K562 (cell line): ENCODE data around the gene ALS2CL. TPM values are rescaled to one million over a fixed set of nuclear protein-coding genes. Genes with fewer than 3 reads are reported as not detected.

Source experiments
- ATAC-seq: fragments of 200-7000 bp; cut with Tn5 transposase; 3 replicates; pipeline ENCODE4 v1.9.1; 2020; ENCODE audit warnings: moderate library complexity
- BruUV-seq: library from RNA; stranded (reverse); fragments of 400-500 nt; replicated peaks from 2 replicates; lab custom pipeline; 2021; lab: Mats Ljungman, UMichigan
- CTCF ChIA-PET: fragments of 300-600 bp; formaldehyde crosslinking; extraction: SDS; loops from one replicate; lab custom pipeline; 2021; ENCODE audit warnings: low intra/inter-chr PET ratio; lab: Yijun Ruan, JAX
- POLR2A ChIA-PET: fragments of 300-600, 350-650 bp; sonication (Branson Sonifier 250); formaldehyde crosslinking; extraction: SDS; loops from one replicate; lab custom pipeline; 2021; ENCODE audit warnings: antibody characterized with exemption, inconsistent platforms; lab: Yijun Ruan, JAX
- DNase-seq, 4 experiments: peaks; one replicate each; pipeline versions ENCODE4 v3.0.0 to v3.0.0-alpha.2; 2011 to 2018; ENCODE audit warnings: low spot score in 3 of 4, mixed read lengths in 3 of 4; ENCODE audit errors: extremely low read depth in 1 of 4
- FAIRE-seq: peaks from 2 replicates; lab custom pipeline; 2011; peaks lifted over from hg19 to GRCh38; lab: Jason Lieb, UNC
- H2AFZ ChIP-seq: 2 replicates; pipeline ENCODE4 v1.6.0; 2011; ENCODE audit warnings: low read depth, low read length, control low read depth, inconsistent platforms
- H3K27ac ChIP-seq: fragments of 200-600 bp; 3 replicates; pipeline ENCODE4 v1.8.0; 2011; ENCODE audit warnings: low read depth, mild to moderate bottlenecking, control low read depth, inconsistent platforms, low read length, moderate library complexity, mixed read lengths; ENCODE audit errors: extremely low read depth
- H3K27me3 ChIP-seq, 2 experiments: fragments of 300-600 bp in 1 of 2; 2 replicates in 1 of 2; 3 replicates in 1 of 2; pipeline versions ENCODE4 v1.6.0 to v1.8.0; 2011; ENCODE audit warnings: inconsistent platforms in 2 of 2, low read length in 2 of 2, mild to moderate bottlenecking in 1 of 2, mixed read lengths in 1 of 2, moderate library complexity in 1 of 2; ENCODE audit not compliant: control insufficient read depth in 2 of 2, insufficient read depth in 2 of 2
- H3K36me3 ChIP-seq: fragments of 300-600 bp; 3 replicates; pipeline ENCODE4 v1.8.0; 2011; ENCODE audit warnings: mild to moderate bottlenecking, low read length, inconsistent platforms; ENCODE audit not compliant: control insufficient read depth, insufficient read depth
- H3K4me1 ChIP-seq, 2 experiments: fragments of 200-600 bp in 1 of 2; replicated peaks in 1 of 2; 2 replicates in 1 of 2; 3 replicates in 1 of 2; pipeline versions ENCODE4 v1.5.1 to v1.8.0; 2011; ENCODE audit warnings: inconsistent platforms in 2 of 2, low read length in 2 of 2, mild to moderate bottlenecking in 1 of 2, mixed read lengths in 1 of 2, moderate library complexity in 1 of 2; ENCODE audit not compliant: control insufficient read depth in 2 of 2, insufficient read depth in 2 of 2
- H3K4me2 ChIP-seq: 2 replicates; pipeline ENCODE4 v1.6.1; 2011; ENCODE audit warnings: low read length, control low read depth, inconsistent platforms, mixed read lengths; ENCODE audit not compliant: insufficient read depth
- H3K4me3 ChIP-seq: fragments of 200-600 bp; sonication (generic), shearing (Covaris generic); 2 replicates; pipeline ENCODE4 v1.5.1; 2016; ENCODE audit warnings: control low read depth, inconsistent platforms
- H3K79me2 ChIP-seq: fragments of 200-600 bp; 3 replicates; pipeline ENCODE4 v1.8.0; 2011; ENCODE audit warnings: low read length, inconsistent platforms; ENCODE audit not compliant: control insufficient read depth, insufficient read depth
- H3K9ac ChIP-seq, 2 experiments: 2 replicates each; pipeline versions ENCODE4 v1.6.0 to v1.6.1; 2011; ENCODE audit warnings: low read depth in 2 of 2, low read length in 2 of 2, control low read depth in 1 of 2, inconsistent platforms in 1 of 2, mild to moderate bottlenecking in 1 of 2, mixed read lengths in 1 of 2; ENCODE audit not compliant: insufficient read depth in 1 of 2
- H3K9me1 ChIP-seq: one replicate; pipeline ENCODE4 v1.6.0; 2011; ENCODE audit warnings: inconsistent platforms, mild to moderate bottlenecking, low read length, moderate library complexity; ENCODE audit not compliant: control insufficient read depth, insufficient read depth
- H3K9me3 ChIP-seq: replicated peaks from 2 replicates; pipeline ENCODE4 v1.5.1; 2011; ENCODE audit warnings: low read depth, low read length, inconsistent platforms; ENCODE audit not compliant: control insufficient read depth, insufficient read depth
- H4K20me1 ChIP-seq: replicated peaks from 2 replicates; pipeline ENCODE4 v1.6.1; 2011; ENCODE audit warnings: low read length, inconsistent platforms, mixed read lengths; ENCODE audit not compliant: control insufficient read depth, insufficient read depth
- BACH1 ChIP-seq: fragments of 200-800 bp; sonication (Bioruptor generic); IDR thresholded peaks from 2 replicates; pipeline ENCODE4 v1.6.1; 2016; ENCODE audit warnings: missing genetic modification characterization, missing compliant biosample characterization
- BRD4 ChIP-seq: fragments of 200-600 bp; sonication (generic); IDR thresholded peaks from 2 replicates; pipeline ENCODE4 v1.6.1; 2017; ENCODE audit warnings: inconsistent platforms
- CBFB ChIP-seq: sonication (generic); formaldehyde crosslinking; IDR thresholded peaks from 2 replicates; pipeline ENCODE4 v1.4.0; 2020; ENCODE audit warnings: mild to moderate bottlenecking, missing genetic modification reagents
- HDAC1 ChIP-seq, 2 experiments: fragments of 450-650 bp; IDR thresholded peaks; 2 replicates each; pipeline ENCODE4 v1.6.1; 2016 to 2017; ENCODE audit warnings: inconsistent platforms in 1 of 2, mild to moderate bottlenecking in 1 of 2, moderate library complexity in 1 of 2
- MCM3 ChIP-seq: fragments of 450-650 bp; IDR thresholded peaks from 2 replicates; pipeline ENCODE4 v1.6.1; 2016
- NCOR1 ChIP-seq: fragments of 450-650 bp; IDR thresholded peaks from 2 replicates; pipeline ENCODE4 v1.6.1; 2016; ENCODE audit warnings: mild to moderate bottlenecking, moderate library complexity
- NR0B1 ChIP-seq: fragments of 450-650 bp; IDR thresholded peaks from one replicate; pipeline ENCODE4 v1.6.1; 2018; ENCODE audit warnings: mild to moderate bottlenecking, moderate library complexity; ENCODE audit not compliant: partially characterized antibody
- POLR2G ChIP-seq: fragments of 200-400 bp; formaldehyde crosslinking; IDR thresholded peaks from 2 replicates; pipeline ENCODE4 v1.6.1; 2017; ENCODE audit warnings: low read depth, mild to moderate bottlenecking, antibody characterized with exemption, low read length, moderate library complexity
- PURB ChIP-seq: sonication (generic); formaldehyde crosslinking; IDR thresholded peaks from 2 replicates; pipeline ENCODE4 v1.9.0; 2021; ENCODE audit warnings: low read depth, mild to moderate bottlenecking, missing genetic modification reagents
- XRCC4 ChIP-seq: IDR thresholded peaks from one replicate; pipeline ENCODE4 v1.6.1; 2011; ENCODE audit not compliant: insufficient read depth, insufficient read length; ENCODE audit errors: extremely low read depth
- YY1 ChIP-seq, 3 experiments: IDR thresholded peaks; 2 replicates each; pipeline ENCODE4 v1.6.1; 2011; ENCODE audit warnings: low read length in 2 of 3, mild to moderate bottlenecking in 2 of 3, moderate library complexity in 2 of 3, borderline replicate concordance in 1 of 3, control low read depth in 1 of 3, low read depth in 1 of 3; ENCODE audit not compliant: insufficient read depth in 3 of 3, insufficient replicate concordance in 2 of 3, control insufficient read depth in 1 of 3, insufficient read length in 1 of 3; ENCODE audit errors: extremely low read depth in 1 of 3
- ZBTB33 ChIP-seq: sonication (generic); formaldehyde crosslinking; IDR thresholded peaks from 2 replicates; pipeline ENCODE4 v1.8.1; 2023; ENCODE audit warnings: mild to moderate bottlenecking, missing genetic modification reagents
- ZNF384 ChIP-seq: IDR thresholded peaks from 2 replicates; pipeline ENCODE4 v1.6.1; 2012; ENCODE audit warnings: low read depth, low read length, improper control_type of control experiment
- ZNF764 ChIP-seq: fragments of 250-450 bp; sonication (Bioruptor Pico); IDR thresholded peaks from 2 replicates; pipeline ENCODE4 v1.4.0; 2020; ENCODE audit warnings: low read depth, mild to moderate bottlenecking, moderate library complexity
- ZNF77 ChIP-seq: fragments of 250-450 bp; sonication (Bioruptor Pico); IDR thresholded peaks from 2 replicates; pipeline ENCODE4 v1.5.0; 2020
- WGBS: fragments of 100-300 bp; shearing (Covaris generic); methylation state at CpG from one replicate; pipeline ENCODE4 v1.1.6; 2016; ENCODE audit warnings: low coverage, mixed read lengths; ENCODE audit not compliant: insufficient coverage; ENCODE audit errors: missing lambda C conversion rate; 5-methylcytosine and 5-hydroxymethylcytosine counted together
- in situ Hi-C: fragments of 300-500 bp; cut with MboI; formaldehyde crosslinking; loops from 4 replicates; pipeline ENCODE4 v1.15.0; 2018; ENCODE audit warnings: inconsistent platforms, mixed read lengths
- intact Hi-C: fragments of 100-400 bp; cut with micrococcal nuclease; formaldehyde crosslinking; loops from 2 replicates; pipeline ENCODE4 v1.14.2; 2022
- polyA plus RNA-seq, 8 experiments: library from polyadenylated mRNA; depleted of rRNA in 4 of 8; stranded (reverse) in 5 of 8; unstranded in 3 of 8; fragments of >200 nt; fragmentation: Nextera tagmentation in 2 of 8; fragmentation: Illumina TruSeq in 1 of 8; extraction: Ambion mirVana in 2 of 8; extraction: Trizol in 1 of 8; gene quantifications; 2 replicates each; pipeline versions ENCODE4 v1.2.1 to v1.2.3, GENCODE V29; 2011 to 2014; ENCODE audit warnings: inconsistent platforms in 1 of 8, missing spikeins in 1 of 8
- total RNA-seq, 7 experiments: library from RNA; depleted of rRNA in 6 of 7; stranded (reverse); fragments of >200 nt in 6 of 7; fragmentation: Illumina TruSeq in 2 of 7; extraction: Trizol in 2 of 7; gene quantifications; 2 replicates each; pipeline versions ENCODE4 v1.2.1 to v1.2.3, GENCODE V29; 2011 to 2021; ENCODE audit warnings: low replicate concordance in 1 of 7
- TF ChIP-seq, protein P1 (sequence below): fragments of 450-650 bp; formaldehyde crosslinking; conservative IDR thresholded peaks from 2 replicates; pipeline ENCODE4 v1.4.0; 2022; ENCODE audit warnings: mild to moderate bottlenecking, missing genetic modification characterization

The ALS2CL gene
- total and polyA plus RNA-seq, 9 of the 15 experiments (the other 6 are each of a cell fraction or from before 2014, with no cell fraction given): 0.03 to 0.13 (median 0.05) TPM; not detected in 3

DNA sequence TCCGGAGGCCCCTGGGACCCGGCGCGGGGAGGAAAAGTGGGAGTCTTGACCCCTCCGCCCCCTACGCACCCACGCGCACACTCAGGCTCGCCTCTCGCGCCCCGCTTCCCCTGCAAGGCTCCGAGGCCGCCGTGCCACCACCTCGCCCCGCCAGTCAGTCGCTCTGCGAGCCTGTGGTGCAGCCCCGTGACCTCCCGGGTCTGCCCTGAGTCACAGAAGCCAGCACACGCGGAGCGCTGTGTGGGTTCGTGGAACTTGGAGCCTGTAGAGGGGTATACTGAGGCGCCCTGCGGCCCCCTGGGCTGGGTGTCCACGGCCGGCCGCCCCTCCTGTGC lies 380 bp upstream of the ALS2CL start (continued):
- TF ChIP-seq ZBTB33 (0 out of 2 replicates have a peak, but pooled peaks have one; percentile 28), BRD4 (no peak), CBFB (CRISPR knock-in tag) (0 out of 2 replicates have a peak, but pooled peaks have one; percentile 31), POLR2G (peak; percentile 77)

DNA sequence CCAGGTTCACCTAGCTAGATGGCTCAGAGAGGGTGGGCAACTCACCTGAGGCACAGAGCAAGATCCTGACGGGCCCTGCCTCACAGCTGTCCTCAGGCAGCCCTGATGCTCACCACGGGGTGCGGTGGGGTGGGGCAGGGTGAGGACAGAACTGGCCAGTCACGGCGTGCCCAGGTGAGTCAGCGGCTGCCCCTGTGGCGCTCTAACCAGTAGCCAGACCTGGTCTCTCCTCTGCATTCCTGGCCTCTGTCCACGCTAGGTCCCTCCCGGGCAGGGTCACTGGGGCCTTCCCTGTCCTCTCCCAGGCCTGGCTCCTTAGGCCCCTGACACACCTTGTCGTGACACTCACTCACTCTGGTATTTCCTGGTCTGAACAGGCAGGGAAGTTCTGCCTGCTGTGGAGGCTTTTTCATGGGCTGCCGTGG lies 901 bp downstream of the ALS2CL start:
- in situ Hi-C loops (no loop called here), intact Hi-C loops (no loop called here)
- 27% methylated on average over 11 of the region's 11 CpGs for WGBS
- H3K27me3 ChIP-seq: peaks cover 6 to 54% of the 10 kb centered on the region in 2 experiments; a peak in 4 of 5 replicates
- ChIA-PET CTCF (no interaction called here), POLR2A (interaction anchor here (1.0 to 1.2 kb wide), 2 partner anchors 22 to 305 kb away, joined by 3 read pairs; no protein-coding TSS in a partner anchor)
- peak overlapping the region in 1 of 2 experiments; percentile 72; a peak in 2 of 4 replicates for H3K9ac ChIP-seq
- no peaks in the 10 kb centered on the region for H3K9me1 ChIP-seq
- no peak for FAIRE-seq
- H3K4me1 ChIP-seq: peaks cover 0 to 27% of the 10 kb centered on the region in 2 experiments; a peak in 2 of 5 replicates
- no peaks in the 10 kb centered on the region for H3K79me2 ChIP-seq
- peak overlapping the region; percentile 86; the same call in 1 of the 2 replicates for H2AFZ ChIP-seq
- H3K4me3 ChIP-seq: no peak overlapping the region
- peak overlapping the region; percentile 79 for H3K4me2 ChIP-seq
- H3K27ac ChIP-seq: no peak overlapping the region
- BruUV-seq: no TSS peak
- H4K20me1 ChIP-seq: peaks cover 7% of the 10 kb centered on the region
- no peak for ATAC-seq
- no peaks in the 10 kb centered on the region for H3K9me3 ChIP-seq
- no peaks in the 10 kb centered on the region for H3K36me3 ChIP-seq
- peak in 2 of 4 experiments; percentile 30 to 31 for DNase-seq
- TF ChIP-seq NCOR1: no peak
- no peak for TF ChIP-seq ZNF764
- TF ChIP-seq ZNF77: no peak
- TF ChIP-seq MCM3: no peak
- TF ChIP-seq XRCC4: no peak
- no peak for TF ChIP-seq NR0B1
- no peak for TF ChIP-seq YY1 (IDR thresholded peaks at IDR 0.05; ENCODE audit: borderline replicate concordance in 1 of 3, control insufficient read depth in 1 of 3, extremely low read depth in 1 of 3, insufficient read depth in 3 of 3, insufficient read length in 1 of 3, insufficient replicate concordance in 2 of 3, low read depth in 1 of 3, low read length in 2 of 3)
- no peak for TF ChIP-seq PURB (CRISPR knock-in tag)
- no peak for TF ChIP-seq HDAC1 (IDR thresholded peaks at IDR 0.05)
- TF ChIP-seq, protein P1, sequence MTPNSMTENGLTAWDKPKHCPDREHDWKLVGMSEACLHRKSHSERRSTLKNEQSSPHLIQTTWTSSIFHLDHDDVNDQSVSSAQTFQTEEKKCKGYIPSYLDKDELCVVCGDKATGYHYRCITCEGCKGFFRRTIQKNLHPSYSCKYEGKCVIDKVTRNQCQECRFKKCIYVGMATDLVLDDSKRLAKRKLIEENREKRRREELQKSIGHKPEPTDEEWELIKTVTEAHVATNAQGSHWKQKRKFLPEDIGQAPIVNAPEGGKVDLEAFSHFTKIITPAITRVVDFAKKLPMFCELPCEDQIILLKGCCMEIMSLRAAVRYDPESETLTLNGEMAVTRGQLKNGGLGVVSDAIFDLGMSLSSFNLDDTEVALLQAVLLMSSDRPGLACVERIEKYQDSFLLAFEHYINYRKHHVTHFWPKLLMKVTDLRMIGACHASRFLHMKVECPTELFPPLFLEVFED (CRISPR knock-in tag): no peak
- TF ChIP-seq BACH1 (tag): no peak
- no peak for TF ChIP-seq ZNF384
